ENCODE data around the gene ZNF281.
"Not testable (repeated sequence)": the region's sequence is repeated elsewhere in the genome, so short reads cannot be mapped to it uniquely, and the experiment has no call there.

ZNF281 gene

GRCh38 chr1:200363264-200363933, 46.4 kb downstream of the ZNF281 start:
- no peak for DNase-seq (ENCODE audit: extremely low spot score)
- no peak for TF ChIP-seq ZNF384 (IDR thresholded peaks at IDR 0.05)
- no peak for TF ChIP-seq FOXM1 (IDR thresholded peaks at IDR 0.05; ENCODE audit: borderline replicate concordance)
- TF ChIP-seq NFRKB (IDR thresholded peaks at IDR 0.05) = no peak
- no peak for TF ChIP-seq FOXK2 (IDR thresholded peaks at IDR 0.05)
- TF ChIP-seq L3MBTL2 (conservative IDR thresholded peaks at IDR 0.05) = no peak
- TF ChIP-seq HDGF (IDR thresholded peaks at IDR 0.05; ENCODE audit: borderline replicate concordance) = no peak
- no peak for TF ChIP-seq ARNT (IDR thresholded peaks at IDR 0.05)
- no peak for TF ChIP-seq CTBP1 (IDR thresholded peaks at IDR 0.05; ENCODE audit: borderline replicate concordance)
- no peak for TF ChIP-seq SP1 (IDR thresholded peaks at IDR 0.05)
- TF ChIP-seq TARDBP (IDR thresholded peaks at IDR 0.05) = no peak
- CTCF ChIA-PET = no interaction called here
- POLR2A ChIA-PET = no interaction called here

GRCh38 chr1:200362421-200362820, 47.4 kb downstream of the ZNF281 start:
- DNase-seq (ENCODE audit: extremely low spot score) = no peak
- CTCF ChIA-PET = no interaction called here
- TF ChIP-seq LEF1 (IDR thresholded peaks at IDR 0.05; ENCODE audit: borderline replicate concordance) = no peak
- POLR2A ChIA-PET = no interaction called here

GRCh38 chr1:200359610-200360163, 50.1 kb downstream of the ZNF281 start:
- TF ChIP-seq BHLHE40 (IDR thresholded peaks at IDR 0.05; ENCODE audit: borderline replicate concordance) (no peak), NFRKB (IDR thresholded peaks at IDR 0.05) (no peak), FOXK2 (IDR thresholded peaks at IDR 0.05) (no peak), CTBP1 (IDR thresholded peaks at IDR 0.05; ENCODE audit: borderline replicate concordance) (no peak), SP1 (IDR thresholded peaks at IDR 0.05) (no peak), LEF1 (IDR thresholded peaks at IDR 0.05; ENCODE audit: borderline replicate concordance) (no peak), FOXA1 (IDR thresholded peaks at IDR 0.05) (no peak), ZNF384 (IDR thresholded peaks at IDR 0.05) (no peak), ARNT (IDR thresholded peaks at IDR 0.05) (no peak), ELF4 (IDR thresholded peaks at IDR 0.05) (no peak)
- ChIA-PET CTCF (interaction anchor here (0.7 kb wide), 2 partner anchors 11 to 30 kb away, joined by 3 to 11 read pairs; no protein-coding TSS in a partner anchor), POLR2A (no interaction called here)
- no peak for DNase-seq (ENCODE audit: extremely low spot score)

- CTCF ChIA-PET; POLR2A ChIA-PET; DNase-seq (ENCODE audit: extremely low spot score): not testable (repeated sequence)
These were observed 51.9 kb downstream of the ZNF281 start for GRCh38 chr1:200357925-200358324.

GRCh38 chr1:200355801-200356200, 54.0 kb downstream of the ZNF281 start:
- ChIA-PET POLR2A (no interaction called here), CTCF (no interaction called here)
- DNase-seq (ENCODE audit: extremely low spot score) = no peak
- TF ChIP-seq PKNOX1 (IDR thresholded peaks at IDR 0.05) (no peak), BHLHE40 (IDR thresholded peaks at IDR 0.05; ENCODE audit: borderline replicate concordance) (no peak), FOXM1 (IDR thresholded peaks at IDR 0.05; ENCODE audit: borderline replicate concordance) (no peak), FOXK2 (IDR thresholded peaks at IDR 0.05) (no peak), CTBP1 (IDR thresholded peaks at IDR 0.05; ENCODE audit: borderline replicate concordance) (no peak), SUZ12 (IDR thresholded peaks at IDR 0.05) (no peak), LEF1 (IDR thresholded peaks at IDR 0.05; ENCODE audit: borderline replicate concordance) (no peak), ELF4 (IDR thresholded peaks at IDR 0.05) (no peak), TARDBP (IDR thresholded peaks at IDR 0.05) (no peak), SP1 (IDR thresholded peaks at IDR 0.05) (no peak), HDGF (IDR thresholded peaks at IDR 0.05; ENCODE audit: borderline replicate concordance) (no peak), ZNF384 (IDR thresholded peaks at IDR 0.05) (no peak), ARNT (IDR thresholded peaks at IDR 0.05) (no peak), FOXA1 (IDR thresholded peaks at IDR 0.05) (no peak), L3MBTL2 (conservative IDR thresholded peaks at IDR 0.05) (no peak), NFRKB (IDR thresholded peaks at IDR 0.05) (no peak)

Measured in HEK293T (cell line).